Measurements from ENCODE around the gene TCP11L2. TPM values are rescaled to one million over a fixed set of nuclear protein-coding genes. Genes with fewer than 3 reads are reported as not detected.

Gene TCP11L2
- total RNA-seq, 1 experiment from 2014 or later = 7.7 TPM

GRCh38 chr12:106291342-106291741 lies 11.2 kb upstream of the TCP11L2 start:
- Mint-ChIP-seq H3K9me3 (ENCODE audit: unreplicated experiment) (no peaks in the 10 kb centered on the region), H3K27ac (ENCODE audit: unreplicated experiment) (no peak overlapping the region), H3K4me3 (ENCODE audit: unreplicated experiment) (no peak overlapping the region), H3K36me3 (ENCODE audit: insufficient read depth, unreplicated experiment) (no peaks in the 10 kb centered on the region), H3K27me3 (ENCODE audit: insufficient read depth, unreplicated experiment) (no peaks in the 10 kb centered on the region), H3K4me1 (ENCODE audit: low read depth, unreplicated experiment) (peaks cover 7% of the 10 kb centered on the region)
- no peaks in the 10 kb centered on the region for H3K27me3 ChIP-seq (replicated peaks; ENCODE audit: control insufficient read depth, insufficient read depth, low read length)
- CTCF ChIA-PET = no interaction called here
- H3K9me3 ChIP-seq = no peaks in the 10 kb centered on the region
- TF ChIP-seq, protein P1, sequence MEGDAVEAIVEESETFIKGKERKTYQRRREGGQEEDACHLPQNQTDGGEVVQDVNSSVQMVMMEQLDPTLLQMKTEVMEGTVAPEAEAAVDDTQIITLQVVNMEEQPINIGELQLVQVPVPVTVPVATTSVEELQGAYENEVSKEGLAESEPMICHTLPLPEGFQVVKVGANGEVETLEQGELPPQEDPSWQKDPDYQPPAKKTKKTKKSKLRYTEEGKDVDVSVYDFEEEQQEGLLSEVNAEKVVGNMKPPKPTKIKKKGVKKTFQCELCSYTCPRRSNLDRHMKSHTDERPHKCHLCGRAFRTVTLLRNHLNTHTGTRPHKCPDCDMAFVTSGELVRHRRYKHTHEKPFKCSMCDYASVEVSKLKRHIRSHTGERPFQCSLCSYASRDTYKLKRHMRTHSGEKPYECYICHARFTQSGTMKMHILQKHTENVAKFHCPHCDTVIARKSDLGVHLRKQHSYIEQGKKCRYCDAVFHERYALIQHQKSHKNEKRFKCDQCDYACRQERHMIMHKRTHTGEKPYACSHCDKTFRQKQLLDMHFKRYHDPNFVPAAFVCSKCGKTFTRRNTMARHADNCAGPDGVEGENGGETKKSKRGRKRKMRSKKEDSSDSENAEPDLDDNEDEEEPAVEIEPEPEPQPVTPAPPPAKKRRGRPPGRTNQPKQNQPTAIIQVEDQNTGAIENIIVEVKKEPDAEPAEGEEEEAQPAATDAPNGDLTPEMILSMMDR (IDR thresholded peaks at IDR 0.05; ENCODE audit: insufficient read depth in 1 of 2, low read depth in 1 of 2, low read length in 1 of 2, severe bottlenecking in 1 of 2, unreplicated experiment in 1 of 2) = no peak
- H3K4me1 ChIP-seq = peaks cover 15% of the 10 kb centered on the region
- POLR2A ChIA-PET = no interaction called here
- intact Hi-C loops (cut with micrococcal nuclease; ENCODE audit: unreplicated experiment) = no loop called here
- DNase-seq = no peak
- H3K4me3 ChIP-seq (ENCODE audit: low read depth, low read length) = no peak overlapping the region
- BruUV-seq (replicated peaks) = no TSS peak
- H3K36me3 ChIP-seq (ENCODE audit: control insufficient read depth, insufficient read depth, low read length) = no peaks in the 10 kb centered on the region

DNA sequence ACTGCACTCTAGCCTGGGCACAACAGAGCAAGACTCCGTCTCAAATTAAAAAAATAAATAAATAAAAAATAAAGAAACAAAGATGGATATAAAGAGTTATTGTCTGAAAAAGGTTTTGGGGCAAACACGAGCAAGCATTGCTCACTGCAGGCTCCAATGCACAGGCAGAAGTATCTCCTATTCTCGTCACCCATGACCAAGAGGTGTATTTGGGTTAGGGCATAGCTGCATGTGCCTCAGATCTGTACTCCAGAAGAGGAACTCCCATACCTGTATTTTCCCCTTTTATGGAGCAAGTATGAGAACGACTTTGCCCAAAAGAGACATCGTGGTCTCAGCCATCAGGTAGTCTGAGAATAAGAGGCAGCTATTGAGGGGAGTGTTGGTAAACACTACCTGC lies 10.2 kb upstream of the TCP11L2 start:
- no peaks in the 10 kb centered on the region for H3K36me3 Mint-ChIP-seq (ENCODE audit: insufficient read depth, unreplicated experiment)
- H3K4me1 Mint-ChIP-seq (ENCODE audit: low read depth, unreplicated experiment) = peaks cover 7% of the 10 kb centered on the region
- Histone ChIP-seq H3K4me3 (ENCODE audit: low read depth, low read length) (no peak overlapping the region), H3K36me3 (ENCODE audit: control insufficient read depth, insufficient read depth, low read length) (no peaks in the 10 kb centered on the region), H3K27me3 (replicated peaks; ENCODE audit: control insufficient read depth, insufficient read depth, low read length) (no peaks in the 10 kb centered on the region), H3K9me3 (no peaks in the 10 kb centered on the region), H3K4me1 (peaks cover 15% of the 10 kb centered on the region)
- H3K4me3 Mint-ChIP-seq (ENCODE audit: unreplicated experiment) = no peak overlapping the region
- intact Hi-C loops (cut with micrococcal nuclease; ENCODE audit: unreplicated experiment) = no loop called here
- DNase-seq = no peak
- POLR2A ChIA-PET = no interaction called here
- no peak overlapping the region for H3K27ac Mint-ChIP-seq (ENCODE audit: unreplicated experiment)
- CTCF ChIA-PET = no interaction called here
- no TSS peak for BruUV-seq (replicated peaks)
- no peaks in the 10 kb centered on the region for H3K9me3 Mint-ChIP-seq (ENCODE audit: unreplicated experiment)
- TF ChIP-seq, protein P1 (IDR thresholded peaks at IDR 0.05; ENCODE audit: insufficient read depth in 1 of 2, low read depth in 1 of 2, low read length in 1 of 2, severe bottlenecking in 1 of 2, unreplicated experiment in 1 of 2) = no peak
- H3K27me3 Mint-ChIP-seq (ENCODE audit: insufficient read depth, unreplicated experiment) = no peaks in the 10 kb centered on the region

GRCh38 chr12:106296179-106296877 lies 6.2 kb upstream of the TCP11L2 start:
- intact Hi-C loops (cut with micrococcal nuclease; ENCODE audit: unreplicated experiment) = loop anchor here (1.0 kb wide), 1 partner anchor 45 kb away; no protein-coding TSS in a partner anchor
- no peaks in the 10 kb centered on the region for H3K9me3 Mint-ChIP-seq (ENCODE audit: unreplicated experiment)
- no peaks in the 10 kb centered on the region for H3K36me3 ChIP-seq (ENCODE audit: control insufficient read depth, insufficient read depth, low read length)
- H3K9me3 ChIP-seq = no peaks in the 10 kb centered on the region
- H3K4me3 Mint-ChIP-seq (ENCODE audit: unreplicated experiment) = no peak overlapping the region
- ChIA-PET POLR2A (interaction anchor here (1.3 kb wide), 1 partner anchor 62 kb away, joined by 3 read pairs; the partner anchor contains the start of gene POLR3B), CTCF (no interaction called here)
- H3K4me3 ChIP-seq (ENCODE audit: low read depth, low read length) = no peak overlapping the region
- no peak for DNase-seq
- peaks cover 3% of the 10 kb centered on the region for H3K4me1 ChIP-seq
- H3K4me1 Mint-ChIP-seq (ENCODE audit: low read depth, unreplicated experiment) = peaks cover 2% of the 10 kb centered on the region
- no peaks in the 10 kb centered on the region for H3K36me3 Mint-ChIP-seq (ENCODE audit: insufficient read depth, unreplicated experiment)
- BruUV-seq (replicated peaks) = no TSS peak
- TF ChIP-seq, protein P1 (IDR thresholded peaks at IDR 0.05; ENCODE audit: insufficient read depth in 1 of 2, low read depth in 1 of 2, low read length in 1 of 2, severe bottlenecking in 1 of 2, unreplicated experiment in 1 of 2) = no peak
- no peak overlapping the region for H3K27ac Mint-ChIP-seq (ENCODE audit: unreplicated experiment)
- H3K27me3 Mint-ChIP-seq (ENCODE audit: insufficient read depth, unreplicated experiment) = no peaks in the 10 kb centered on the region
- no peaks in the 10 kb centered on the region for H3K27me3 ChIP-seq (replicated peaks; ENCODE audit: control insufficient read depth, insufficient read depth, low read length)

Data from Caco-2 (cell line).